H1 (cell line): ENCODE results near the gene CPHXL2. TPM values are rescaled to one million over a fixed set of nuclear protein-coding genes. Genes with fewer than 3 reads are reported as not detected.
A peak's percentile ranks its signal among the peaks of the same experiment; 100 is the strongest.

Experiments
- CTCF ChIA-PET: fragments of 300-600 bp; sonication (Branson Sonifier 250); formaldehyde crosslinking; loops from one replicate; lab custom pipeline; 2021; ENCODE audit not compliant: partially characterized antibody; lab: Charles Lee
- POLR2A ChIA-PET: fragments of 300-600 bp; sonication (Branson Sonifier 250); formaldehyde crosslinking; loops from one replicate; lab custom pipeline; 2021; ENCODE audit warnings: inconsistent platforms; ENCODE audit not compliant: partially characterized antibody; lab: Charles Lee
- DNase-seq, 2 experiments: peaks; one replicate each; pipeline versions ENCODE4 v3.0.0 to v3.0.0-alpha.2; 2010 to 2022; ENCODE audit warnings: low spot score in 2 of 2, low read depth in 1 of 2, mixed read lengths in 1 of 2
- FAIRE-seq: peaks from 2 replicates; lab custom pipeline; 2011; peaks lifted over from hg19 to GRCh38; lab: Jason Lieb, UNC
- H2AFZ ChIP-seq: 2 replicates; pipeline ENCODE4 v1.8.1; 2012; ENCODE audit warnings: low read length, inconsistent platforms
- H2AK5ac ChIP-seq: 2 replicates; pipeline ENCODE4 v1.6.1; 2013; ENCODE audit warnings: low read depth, low read length
- H2BK120ac ChIP-seq: replicated peaks from 2 replicates; pipeline ENCODE3; 2013; ENCODE audit warnings: low read depth, low read length, inconsistent platforms
- H2BK12ac ChIP-seq: 2 replicates; pipeline ENCODE4 v1.6.1; 2013; ENCODE audit warnings: low read depth, low read length
- H2BK15ac ChIP-seq: 2 replicates; pipeline ENCODE4 v1.6.1; 2013; ENCODE audit warnings: low read length
- H2BK20ac ChIP-seq: 2 replicates; pipeline ENCODE4 v1.6.1; 2013; ENCODE audit warnings: low read length
- H2BK5ac ChIP-seq: 2 replicates; pipeline ENCODE4 v1.6.1; 2013; ENCODE audit warnings: low read depth, low read length
- H3K14ac ChIP-seq: 2 replicates; pipeline ENCODE4 v1.6.1; 2013; ENCODE audit warnings: inconsistent platforms; ENCODE audit not compliant: insufficient read length
- H3K18ac ChIP-seq: 2 replicates; pipeline ENCODE4 v1.6.1; 2013; ENCODE audit warnings: low read length; ENCODE audit errors: extremely low read depth
- H3K23ac ChIP-seq: 2 replicates; pipeline ENCODE4 v1.6.1; 2013; ENCODE audit warnings: inconsistent platforms; ENCODE audit not compliant: insufficient read length
- H3K23me2 ChIP-seq: 2 replicates; pipeline ENCODE4 v1.6.1; 2013; ENCODE audit warnings: low read depth, low read length
- H3K27ac ChIP-seq: 2 replicates; pipeline ENCODE4 v1.6.1; 2011; ENCODE audit warnings: low read depth, low read length, inconsistent platforms
- H3K27me3 ChIP-seq, 4 experiments: replicated peaks in 1 of 4; 1 replicate in 1 of 4; 2 replicates in 3 of 4; pipeline versions ENCODE4 v1.6.1 to v1.8.1; 2011 to 2013; ENCODE audit warnings: low read length in 3 of 4, mild to moderate bottlenecking in 3 of 4, inconsistent platforms in 2 of 4, mixed read lengths in 2 of 4, moderate library complexity in 1 of 4; ENCODE audit not compliant: control insufficient read depth in 3 of 4, insufficient read depth in 3 of 4; ENCODE audit errors: extremely low read depth in 1 of 4
- H3K36me3 ChIP-seq, 4 experiments: 2 replicates each; pipeline versions ENCODE4 v1.6.1 to v1.8.1; 2011 to 2013; ENCODE audit warnings: mild to moderate bottlenecking in 4 of 4, low read length in 3 of 4, moderate library complexity in 2 of 4, control low read depth in 1 of 4, inconsistent platforms in 1 of 4; ENCODE audit not compliant: insufficient read depth in 4 of 4, control insufficient read depth in 2 of 4
- H3K4ac ChIP-seq: replicated peaks from 2 replicates; pipeline ENCODE3; 2013; ENCODE audit warnings: low read length, low read depth, mixed read lengths, inconsistent platforms; ENCODE audit not compliant: insufficient read length
- H3K4me1 ChIP-seq, 4 experiments: replicated peaks in 1 of 4; 1 replicate in 1 of 4; 2 replicates in 3 of 4; pipeline versions ENCODE4 v1.6.1 to v1.8.1; 2011 to 2013; ENCODE audit warnings: low read length in 3 of 4, inconsistent platforms in 2 of 4, mixed read lengths in 1 of 4; ENCODE audit not compliant: insufficient read depth in 4 of 4, control insufficient read depth in 3 of 4
- H3K4me2 ChIP-seq, 2 experiments: 2 replicates each; pipeline versions ENCODE4 v1.6.1 to v1.8.1; 2011 to 2013; ENCODE audit warnings: low read depth in 2 of 2, low read length in 2 of 2, control low read depth in 1 of 2, inconsistent platforms in 1 of 2, mild to moderate bottlenecking in 1 of 2; ENCODE audit not compliant: insufficient read depth in 1 of 2
- H3K4me3 ChIP-seq, 4 experiments: fragments of 200-600, 300-600 bp in 1 of 4; sonication (generic), shearing (Covaris generic), sonication (Bioruptor Twin) in 1 of 4; 2 replicates each; pipeline versions ENCODE4 v1.5.1 to v1.8.1; 2011 to 2016; ENCODE audit warnings: low read length in 4 of 4, low read depth in 3 of 4, control low read depth in 2 of 4, inconsistent platforms in 2 of 4, mild to moderate bottlenecking in 2 of 4, mixed read lengths in 1 of 4, moderate library complexity in 1 of 4; ENCODE audit not compliant: insufficient read depth in 2 of 4; ENCODE audit errors: extremely low read depth in 1 of 4
- H3K56ac ChIP-seq: replicated peaks from 2 replicates; pipeline ENCODE3; 2013; ENCODE audit warnings: low read depth, mild to moderate bottlenecking, mixed read lengths, low read length, inconsistent platforms; ENCODE audit not compliant: insufficient read length
- H3K79me1 ChIP-seq: 2 replicates; pipeline ENCODE4 v1.6.1; 2013; ENCODE audit warnings: low read depth, low read length, control low read depth
- H3K79me2 ChIP-seq, 2 experiments: 2 replicates each; pipeline versions ENCODE4 v1.6.1 to v1.8.1; 2012 to 2013; ENCODE audit warnings: low read length in 2 of 2, mild to moderate bottlenecking in 2 of 2, inconsistent platforms in 1 of 2; ENCODE audit not compliant: insufficient read depth in 2 of 2, control insufficient read depth in 1 of 2
- H3K9ac ChIP-seq, 4 experiments: replicated peaks in 1 of 4; 1 replicate in 1 of 4; 2 replicates in 3 of 4; pipeline versions ENCODE4 v1.6.1 to v1.8.1; 2011 to 2013; ENCODE audit warnings: low read depth in 3 of 4, low read length in 3 of 4, control low read depth in 2 of 4, mild to moderate bottlenecking in 2 of 4, moderate library complexity in 2 of 4, inconsistent platforms in 1 of 4; ENCODE audit errors: extremely low read depth in 1 of 4
- H3K9me3 ChIP-seq, 2 experiments: 2 replicates each; pipeline versions ENCODE4 v1.6.1 to v1.8.1; 2012 to 2013; ENCODE audit warnings: mild to moderate bottlenecking in 2 of 2, moderate library complexity in 2 of 2, control low read depth in 1 of 2, inconsistent platforms in 1 of 2, low read depth in 1 of 2, low read length in 1 of 2, mixed read lengths in 1 of 2; ENCODE audit not compliant: insufficient read depth in 2 of 2
- H4K20me1 ChIP-seq, 2 experiments: replicated peaks in 1 of 2; 2 replicates each; pipeline versions ENCODE3 to v1.8.1; 2011 to 2013; ENCODE audit warnings: inconsistent platforms in 2 of 2, low read length in 2 of 2, mild to moderate bottlenecking in 1 of 2; ENCODE audit not compliant: insufficient read depth in 2 of 2, control insufficient read depth in 1 of 2
- H4K5ac ChIP-seq: 2 replicates; pipeline ENCODE4 v1.6.1; 2013; ENCODE audit warnings: low read length, low read depth, mixed read lengths, inconsistent platforms; ENCODE audit not compliant: insufficient read length
- H4K8ac ChIP-seq: 2 replicates; pipeline ENCODE4 v1.8.0; 2013; ENCODE audit warnings: mild to moderate bottlenecking, moderate library complexity, low read length, inconsistent platforms; ENCODE audit not compliant: insufficient read depth; ENCODE audit errors: extremely low read depth
- H4K91ac ChIP-seq: replicated peaks from 2 replicates; pipeline ENCODE3; 2013; ENCODE audit warnings: low read length, mixed read lengths, inconsistent platforms; ENCODE audit not compliant: insufficient read length
- ZNF274 ChIP-seq: IDR thresholded peaks from 2 replicates; pipeline ENCODE4 v1.7.0; 2012; ENCODE audit warnings: low read length, borderline replicate concordance; ENCODE audit errors: extremely low read depth
- WGBS, 2 experiments: shearing (Covaris generic) in 1 of 2; methylation state at CpG; one replicate each; pipeline versions ENCODE4 v1.1.6 to v1.1.7; 2013 to 2015; ENCODE audit warnings: low lambda C conversion rate in 2 of 2, mixed read lengths in 2 of 2, inconsistent platforms in 1 of 2, low coverage in 1 of 2, missing lambda C conversion rate in 1 of 2; ENCODE audit not compliant: insufficient replicate concordance in 2 of 2, insufficient coverage in 1 of 2, insufficient read length in 1 of 2; ENCODE audit errors: extremely low coverage in 1 of 2, missing lambda C conversion rate in 1 of 2; 5-methylcytosine and 5-hydroxymethylcytosine counted together
- polyA plus RNA-seq, 7 experiments: library from polyadenylated mRNA; depleted of rRNA in 3 of 7; stranded (reverse) in 5 of 7; unstranded in 2 of 7; fragments of >200 nt in 5 of 7; fragments of 200-250 nt in 2 of 7; gene quantifications; 1 replicate in 5 of 7; 2 replicates in 1 of 7; 4 replicates in 1 of 7; pipeline versions ENCODE4 v1.2.1 to v1.2.3, GENCODE V29; 2011 to 2013; ENCODE audit warnings: missing spikeins in 2 of 7, mixed read lengths in 2 of 7
- total RNA-seq: library from RNA; stranded (reverse); fragmentation: NEBNext Ultra II Directional; extraction: Animal tissue kit (Norgen Biotek cat#: 25700); gene quantifications from 2 replicates; pipeline ENCODE4 v1.2.1, GENCODE V29; 2021

The CPHXL2 gene
- total and polyA plus RNA-seq, 2 of the 8 experiments (the other 6 are each of a cell fraction or from before 2014, with no cell fraction given), result not detected

DNA sequence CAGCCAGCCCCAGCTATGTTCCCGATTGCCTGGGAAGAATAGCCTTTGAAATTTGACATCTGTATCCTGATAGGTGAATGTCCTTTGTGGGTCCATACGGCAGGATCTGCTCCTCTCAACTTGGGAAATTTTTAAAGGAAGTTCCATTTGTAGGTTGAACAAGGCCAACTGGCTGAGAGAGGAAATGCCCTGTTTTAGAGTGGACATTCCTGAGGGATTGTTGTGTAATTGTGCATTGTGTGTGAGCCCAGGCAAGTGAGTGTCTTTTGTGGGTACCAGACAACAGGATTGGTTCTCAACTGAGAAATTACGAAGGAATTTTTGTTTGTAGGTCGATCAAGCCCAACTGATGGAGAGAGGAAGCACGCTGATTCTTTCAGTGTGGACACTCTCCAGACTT is 2.6 kb upstream of the CPHXL2 start:
- no peaks in the 10 kb centered on the region for H3K79me2 ChIP-seq
- H3K4ac ChIP-seq, result no peak overlapping the region
- H2BK15ac ChIP-seq, result no peak overlapping the region
- H4K8ac ChIP-seq, result no peak overlapping the region
- H3K9ac ChIP-seq, result no peak overlapping the region
- no peak overlapping the region for H4K5ac ChIP-seq
- no peak for TF ChIP-seq ZNF274
- no peak overlapping the region for H2BK12ac ChIP-seq
- no peak overlapping the region for H2BK5ac ChIP-seq
- peak overlapping the region; percentile 81 for H2AFZ ChIP-seq
- H3K27me3 ChIP-seq, result no peaks in the 10 kb centered on the region
- H3K79me1 ChIP-seq, result no peaks in the 10 kb centered on the region
- no peak overlapping the region for H3K4me2 ChIP-seq
- WGBS, 2 experiments, result 95% methylated on average over 5 of the region's 5 CpGs; no CpG with 5 or more reads in 1 of the 2 experiments
- CTCF ChIA-PET, result no interaction called here
- H3K56ac ChIP-seq, result no peak overlapping the region
- H3K18ac ChIP-seq, result no peak overlapping the region
- H3K27ac ChIP-seq, result no peak overlapping the region
- H3K4me1 ChIP-seq, result no peaks in the 10 kb centered on the region
- H2AK5ac ChIP-seq, result no peak overlapping the region
- POLR2A ChIA-PET, result no interaction called here
- no peak overlapping the region for H3K4me3 ChIP-seq
- no peaks in the 10 kb centered on the region for H3K36me3 ChIP-seq
- H3K14ac ChIP-seq, result no peak overlapping the region
- no peak for DNase-seq
- H2BK20ac ChIP-seq, result no peak overlapping the region
- FAIRE-seq, result no peak
- H4K20me1 ChIP-seq, result no peaks in the 10 kb centered on the region
- peaks cover 18 to 20% of the 10 kb centered on the region in 2 experiments for H3K9me3 ChIP-seq
- H4K91ac ChIP-seq, result no peak overlapping the region
- peaks cover 2% of the 10 kb centered on the region; the same call in 1 of the 2 replicates for H3K23me2 ChIP-seq
- H3K23ac ChIP-seq, result no peak overlapping the region
- H2BK120ac ChIP-seq, result no peak overlapping the region
